Testis (tissue), 3 donors: ENCODE data around the gene PCDHGB1. TPM values are rescaled to one million over a fixed set of nuclear protein-coding genes. Genes with fewer than 3 reads are reported as not detected.
"Not testable (repeated sequence)": the region's sequence is repeated elsewhere in the genome, so short reads cannot be mapped to it uniquely, and the experiment has no call there.

Experiments
- DNase-seq: peaks from one replicate; pipeline ENCODE4 v3.0.0-alpha.2; 2019
- H3K27ac ChIP-seq, 2 donors: fragments of 200-600 bp; sonication (generic); one replicate each; pipeline ENCODE4 v1.5.1; 2019
- H3K27me3 ChIP-seq: fragments of 200-600 bp; sonication (generic); one replicate; pipeline ENCODE4 v1.5.1; 2019
- H3K36me3 ChIP-seq: fragments of 200-600 bp; sonication (generic); one replicate; pipeline ENCODE4 v1.5.1; 2017; ENCODE audit warnings: low read depth; ENCODE audit errors: missing control alignments
- H3K4me1 ChIP-seq: fragments of 200-600 bp; sonication (generic); one replicate; pipeline ENCODE4 v1.5.1; 2019
- H3K4me3 ChIP-seq, 2 donors: fragments of 200-600 bp; sonication (generic); one replicate each; pipeline ENCODE4 v1.5.1; 2017 to 2019
- H3K9me3 ChIP-seq: fragments of 200-600 bp; sonication (generic); one replicate; pipeline ENCODE4 v1.5.1; 2017
- POLR2A ChIP-seq: fragments of 450-650 bp; IDR thresholded peaks from one replicate; pipeline ENCODE4 v1.6.1; 2017; ENCODE audit warnings: antibody characterized with exemption, mild to moderate bottlenecking, moderate library complexity
- WGBS, 2 donors: methylation state at CpG; one replicate each; pipeline ENCODE4 v1.1.5; 2018; 5-methylcytosine and 5-hydroxymethylcytosine counted together
- intact Hi-C: fragments of 100-400 bp; cut with DNase I; formaldehyde crosslinking; loops from one replicate; pipeline ENCODE4 v1.15.1; 2023; ENCODE audit warnings: low total_unique reads
- polyA plus RNA-seq: library from polyadenylated mRNA; stranded (reverse); fragments of 350-450 nt; fragmentation: Illumina TruSeq; extraction: RNeasy Lipid Tissue Mini Kit (QIAGEN cat#74804); gene quantifications from one replicate; pipeline ENCODE4 v1.2.3, GENCODE V29; 2014; ENCODE audit warnings: low read depth, low replicate concordance; ENCODE audit not compliant: insufficient read depth
- total RNA-seq, 2 donors: library from RNA; depleted of rRNA; stranded (reverse); fragments of >200 nt; gene quantifications; one replicate each; pipeline ENCODE4 v1.2.3, GENCODE V29; 2016
- TF ChIP-seq, protein P1 (sequence below), 3 experiments: fragments of 450-650 bp in 2 of 3; fragments of 200-600 bp in 1 of 3; sonication (generic) in 1 of 3; IDR thresholded peaks; one replicate each; pipeline ENCODE4 v1.5.1; 2016 to 2019; ENCODE audit warnings: antibody characterized with exemption in 3 of 3, mild to moderate bottlenecking in 2 of 3, moderate library complexity in 1 of 3

Gene PCDHGB1
- total and polyA plus RNA-seq, 3 donors from 2014 or later = 0.92 to 16.4 (median 12.5) TPM

DNA sequence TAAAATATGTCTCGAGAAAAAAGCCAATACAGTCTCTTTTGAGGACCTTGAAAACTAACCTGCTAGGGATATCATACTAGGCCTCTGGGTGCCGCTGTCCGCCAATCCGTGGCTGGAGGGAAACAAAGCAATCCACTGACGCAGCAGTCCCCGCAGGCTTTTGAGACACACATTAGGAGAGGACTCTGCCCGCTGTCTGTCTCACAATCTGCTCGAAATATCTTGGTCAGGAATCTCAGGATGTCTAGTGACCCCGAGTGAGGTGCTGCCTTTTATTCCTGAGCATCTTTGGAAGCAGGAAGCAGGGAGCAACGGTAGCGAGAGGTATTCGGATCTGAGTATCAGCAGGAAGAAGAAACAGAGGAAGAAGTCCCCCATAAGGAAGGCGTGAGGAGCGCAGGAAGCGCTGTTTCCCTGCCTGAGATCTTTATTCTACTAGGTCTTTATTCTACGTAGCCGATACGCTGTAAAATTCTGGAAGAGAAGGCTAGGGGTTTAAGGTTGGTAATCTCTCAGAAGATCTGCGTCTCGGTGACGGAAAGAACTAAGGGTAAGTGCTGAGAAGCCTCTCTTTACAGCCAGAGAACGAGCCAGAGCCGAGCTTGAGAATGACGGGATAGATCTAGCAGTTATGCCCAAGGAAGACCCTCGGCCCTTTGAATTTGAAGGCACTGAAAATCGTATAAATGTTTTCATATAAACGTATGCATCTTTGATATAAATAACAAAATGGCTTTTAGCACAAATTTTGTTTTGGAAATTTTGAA, 23.6 kb upstream of the PCDHGB1 start:
- Histone ChIP-seq H3K4me1 (no peaks in the 10 kb centered on the region), H3K27me3 (no peaks in the 10 kb centered on the region), H3K36me3 (no peaks in the 10 kb centered on the region), H3K27ac (peak overlapping the region; percentile 72 to 73), H3K4me3 (peak overlapping the region; percentile 38 to 52), H3K9me3 (no peaks in the 10 kb centered on the region)
- peak; percentile 88 for DNase-seq
- intact Hi-C loops = no loop called here
- 9 to 13% methylated on average over 27 of the region's 27 CpGs for WGBS, 2 donors
- no peak for TF ChIP-seq POLR2A
- TF ChIP-seq, protein P1, sequence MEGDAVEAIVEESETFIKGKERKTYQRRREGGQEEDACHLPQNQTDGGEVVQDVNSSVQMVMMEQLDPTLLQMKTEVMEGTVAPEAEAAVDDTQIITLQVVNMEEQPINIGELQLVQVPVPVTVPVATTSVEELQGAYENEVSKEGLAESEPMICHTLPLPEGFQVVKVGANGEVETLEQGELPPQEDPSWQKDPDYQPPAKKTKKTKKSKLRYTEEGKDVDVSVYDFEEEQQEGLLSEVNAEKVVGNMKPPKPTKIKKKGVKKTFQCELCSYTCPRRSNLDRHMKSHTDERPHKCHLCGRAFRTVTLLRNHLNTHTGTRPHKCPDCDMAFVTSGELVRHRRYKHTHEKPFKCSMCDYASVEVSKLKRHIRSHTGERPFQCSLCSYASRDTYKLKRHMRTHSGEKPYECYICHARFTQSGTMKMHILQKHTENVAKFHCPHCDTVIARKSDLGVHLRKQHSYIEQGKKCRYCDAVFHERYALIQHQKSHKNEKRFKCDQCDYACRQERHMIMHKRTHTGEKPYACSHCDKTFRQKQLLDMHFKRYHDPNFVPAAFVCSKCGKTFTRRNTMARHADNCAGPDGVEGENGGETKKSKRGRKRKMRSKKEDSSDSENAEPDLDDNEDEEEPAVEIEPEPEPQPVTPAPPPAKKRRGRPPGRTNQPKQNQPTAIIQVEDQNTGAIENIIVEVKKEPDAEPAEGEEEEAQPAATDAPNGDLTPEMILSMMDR (IDR thresholded peaks at IDR 0.05) = peak; percentile 39 to 45 (median 40)

DNA sequence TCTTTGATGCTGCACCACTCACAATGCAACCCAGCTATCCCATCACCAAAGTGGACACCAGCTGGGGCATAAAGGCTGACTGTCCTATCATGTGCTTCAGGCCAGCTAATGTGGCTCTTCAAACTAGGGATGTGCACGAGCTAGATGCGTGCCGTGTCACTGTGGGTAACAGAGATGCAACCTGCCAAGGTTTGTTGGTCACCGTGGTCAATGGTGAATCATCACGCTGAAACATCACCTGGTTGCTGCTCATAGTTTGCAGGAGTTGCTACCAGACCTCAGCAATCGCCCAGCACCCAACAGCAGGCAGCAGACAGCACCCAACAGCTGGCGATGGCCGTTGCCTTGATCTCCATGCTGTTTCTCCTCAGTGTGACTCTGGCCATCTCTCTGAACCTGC, 21.7 kb upstream of the PCDHGB1 start:
- intact Hi-C loops = no loop called here
- Histone ChIP-seq H3K27me3 (no peaks in the 10 kb centered on the region), H3K36me3 (no peaks in the 10 kb centered on the region), H3K9me3 (no peaks in the 10 kb centered on the region), H3K4me3 (no peak overlapping the region), H3K27ac (no peak overlapping the region), H3K4me1 (no peaks in the 10 kb centered on the region)
- DNase-seq = no peak
- no peak for TF ChIP-seq POLR2A
- TF ChIP-seq, protein P1 (IDR thresholded peaks at IDR 0.05) = no peak
- WGBS, 2 donors = 79 to 80% methylated on average over 1 to 8 of the region's 8 CpGs

DNA sequence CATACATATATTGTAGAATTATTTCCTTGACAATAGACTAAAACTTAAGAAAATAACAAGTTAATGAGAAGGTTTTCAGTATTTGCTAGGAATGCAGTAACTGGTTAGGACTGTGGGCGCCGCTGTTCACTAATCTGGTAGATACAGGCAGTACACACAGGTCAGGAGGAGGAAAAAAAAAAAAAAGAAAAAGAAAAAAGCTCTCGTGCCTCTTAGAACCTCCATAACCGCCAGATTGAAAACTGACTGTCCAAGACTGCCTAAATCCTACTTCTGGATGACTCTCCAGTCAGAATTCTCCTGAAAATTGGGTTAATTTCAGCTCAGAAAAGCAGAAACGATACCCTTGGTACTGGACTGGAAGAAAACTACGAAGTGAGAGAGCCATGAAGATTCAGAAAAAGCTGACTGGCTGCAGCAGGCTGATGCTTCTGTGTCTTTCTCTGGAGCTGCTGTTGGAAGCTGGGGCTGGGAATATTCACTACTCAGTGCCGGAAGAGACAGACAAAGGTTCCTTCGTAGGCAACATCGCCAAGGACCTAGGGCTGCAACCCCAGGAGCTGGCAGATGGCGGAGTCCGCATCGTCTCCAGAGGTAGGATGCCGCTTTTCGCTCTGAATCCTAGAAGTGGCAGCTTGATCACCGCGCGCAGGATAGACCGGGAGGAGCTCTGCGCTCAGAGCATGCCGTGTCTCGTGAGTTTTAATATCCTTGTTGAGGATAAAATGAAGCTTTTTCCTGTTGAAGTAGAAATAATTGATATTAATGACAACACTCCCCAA, 19.4 kb upstream of the PCDHGB1 start, which contains the start of gene PCDHGA1:
Gene PCDHGA1, plus strand, starts transcription at position 216 of the 782 bp plus-strand sequence.
- peak; percentile 79 for DNase-seq
- H3K36me3 ChIP-seq = no peaks in the 10 kb centered on the region
- no peak within 1 kb of the TSS for H3K4me3 ChIP-seq
- H3K4me1 ChIP-seq = no peaks in the 10 kb centered on the region
- H3K27ac ChIP-seq = no peak within 1 kb of the TSS
- H3K9me3 ChIP-seq = no peaks in the 10 kb centered on the region
- H3K27me3 ChIP-seq = no peaks in the 10 kb centered on the region
- 15 to 26% methylated on average over 21 of the region's 21 CpGs for WGBS, 2 donors
- TF ChIP-seq, protein P1 (IDR thresholded peaks at IDR 0.05) = peak in 2 of 3 experiments; percentile 8 to 23
- no peak for TF ChIP-seq POLR2A
- intact Hi-C loops = no loop called here

DNA sequence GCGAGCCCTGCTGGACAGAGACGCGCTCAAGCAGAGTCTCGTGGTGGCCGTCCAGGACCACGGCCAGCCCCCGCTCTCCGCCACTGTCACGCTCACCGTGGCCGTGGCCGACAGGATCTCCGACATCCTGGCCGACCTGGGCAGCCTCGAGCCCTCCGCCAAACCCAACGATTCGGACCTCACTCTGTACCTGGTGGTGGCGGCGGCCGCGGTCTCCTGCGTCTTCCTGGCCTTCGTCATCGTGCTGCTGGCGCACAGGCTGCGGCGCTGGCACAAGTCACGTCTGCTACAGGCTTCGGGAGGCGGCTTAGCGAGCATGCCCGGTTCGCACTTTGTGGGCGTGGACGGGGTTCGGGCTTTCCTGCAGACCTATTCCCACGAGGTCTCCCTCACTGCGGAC, 17.3 kb upstream of the PCDHGB1 start:
- H3K4me3 ChIP-seq, DNase-seq, H3K27me3 ChIP-seq, intact Hi-C loops, H3K36me3 ChIP-seq, H3K9me3 ChIP-seq, H3K4me1 ChIP-seq, H3K27ac ChIP-seq: not testable (repeated sequence)
- 11 to 30% methylated on average over 2 to 27 of the region's 39 CpGs for WGBS, 2 donors

DNA sequence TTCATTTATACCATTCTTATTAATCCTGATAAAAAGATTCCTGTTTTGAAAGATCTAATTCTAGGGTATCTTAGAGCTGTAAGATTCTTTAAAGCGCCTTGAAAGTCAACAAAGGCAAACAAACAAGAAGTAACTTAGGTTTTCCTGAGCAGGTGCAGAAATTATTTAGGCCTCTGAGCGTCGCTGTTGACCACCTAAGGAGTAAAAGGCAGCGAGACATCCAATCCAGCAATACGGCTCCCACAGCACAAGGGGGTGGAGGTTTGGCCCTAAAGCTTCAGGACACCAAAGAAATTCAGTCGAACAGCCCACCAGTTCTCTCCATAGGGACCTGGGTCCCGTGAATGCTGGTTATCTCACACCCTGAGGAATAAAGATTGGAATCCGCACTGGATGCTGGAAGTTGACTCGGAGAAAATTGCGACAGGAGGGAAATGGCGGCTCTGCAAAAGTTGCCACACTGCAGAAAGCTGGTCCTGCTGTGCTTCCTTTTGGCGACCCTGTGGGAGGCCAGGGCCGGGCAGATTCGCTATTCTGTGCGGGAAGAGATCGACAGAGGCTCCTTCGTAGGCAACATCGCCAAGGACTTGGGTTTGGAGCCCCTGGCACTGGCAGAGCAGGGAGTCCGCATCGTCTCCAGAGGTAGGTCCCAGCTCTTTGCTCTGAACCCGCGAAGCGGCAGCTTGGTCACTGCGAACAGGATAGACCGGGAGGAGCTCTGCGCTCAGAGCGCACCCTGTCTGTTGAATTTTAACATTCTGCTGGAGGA, 11.2 kb upstream of the PCDHGB1 start, which contains the start of gene PCDHGA2:
Gene PCDHGA2, plus strand, starts transcription at position 223 of the 769 bp plus-strand sequence.
- no peaks in the 10 kb centered on the region for H3K9me3 ChIP-seq
- H3K27ac ChIP-seq = peak within 1 kb of the TSS in 1 of 2 donors; percentile 14
- TF ChIP-seq, protein P1 (IDR thresholded peaks at IDR 0.05) = peak; percentile 58 to 62 (median 59)
- TF ChIP-seq POLR2A = no peak
- H3K27me3 ChIP-seq = no peaks in the 10 kb centered on the region
- intact Hi-C loops = no loop called here
- WGBS, 2 donors = 7 to 9% methylated on average over 26 to 27 of the region's 27 CpGs
- peak; percentile 80 for DNase-seq
- H3K4me3 ChIP-seq = peak within 1 kb of the TSS in 1 of 2 donors; percentile 46
- no peaks in the 10 kb centered on the region for H3K4me1 ChIP-seq
- no peaks in the 10 kb centered on the region for H3K36me3 ChIP-seq

DNA sequence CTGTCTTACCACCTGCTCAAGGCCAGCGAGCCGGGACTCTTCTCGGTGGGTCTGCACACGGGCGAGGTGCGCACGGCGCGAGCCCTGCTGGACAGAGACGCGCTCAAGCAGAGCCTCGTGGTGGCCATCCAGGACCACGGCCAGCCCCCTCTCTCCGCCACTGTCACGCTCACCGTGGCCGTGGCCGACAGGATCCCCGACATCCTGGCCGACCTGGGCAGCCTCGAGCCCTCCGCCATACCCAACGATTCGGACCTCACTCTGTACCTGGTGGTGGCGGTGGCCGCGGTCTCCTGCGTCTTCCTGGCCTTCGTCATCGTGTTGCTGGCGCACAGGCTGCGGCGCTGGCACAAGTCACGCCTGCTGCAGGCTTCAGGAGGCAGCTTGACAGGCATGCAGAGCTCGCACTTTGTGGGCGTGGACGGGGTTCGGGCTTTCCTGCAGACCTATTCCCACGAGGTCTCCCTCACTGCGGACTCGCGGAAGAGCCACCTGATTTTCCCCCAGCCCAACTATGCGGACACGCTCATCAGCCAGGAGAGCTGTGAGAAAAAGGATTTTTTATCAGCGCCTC, 9.0 kb upstream of the PCDHGB1 start:
- H3K36me3 ChIP-seq, intact Hi-C loops, H3K27ac ChIP-seq, H3K27me3 ChIP-seq, DNase-seq, H3K9me3 ChIP-seq, H3K4me1 ChIP-seq, H3K4me3 ChIP-seq: not testable (repeated sequence)
- WGBS, 2 donors = 38 to 43% methylated on average over 11 to 27 of the region's 45 CpGs
